ENCODE measurements around the gene DAPL1.

- TF ChIP-seq EZH2 (IDR thresholded peaks at IDR 0.05; ENCODE audit: insufficient read depth, poor library complexity, severe bottlenecking) (no peak), EZH2phosphoT487 (IDR thresholded peaks at IDR 0.05; ENCODE audit: insufficient read depth, low read depth) (no peak)
Observed at GRCh38 chr2:158835431-158835830, 40.3 kb downstream of the DAPL1 start.
